ENCODE results near the gene OPCML.

OPCML gene

GRCh38 chr11:132872211-132872610, 660.1 kb downstream of the OPCML start:
- DNase-seq, result no peak

- DNase-seq, result no peak
Observed at GRCh38 chr11:132866783-132867545, 665.3 kb downstream of the OPCML start.

GRCh38 chr11:132865623-132866022, 666.7 kb downstream of the OPCML start:
- DNase-seq, result no peak

- DNase-seq, result no peak
Observed at GRCh38 chr11:132864811-132865576, 667.3 kb downstream of the OPCML start.

GRCh38 chr11:132862933-132863332, 669.4 kb downstream of the OPCML start:
- DNase-seq, result no peak

GRCh38 chr11:132862137-132862536, 670.2 kb downstream of the OPCML start:
- no peak for DNase-seq

GRCh38 chr11:132859306-132859705, 673.0 kb downstream of the OPCML start:
- DNase-seq, result no peak

GRCh38 chr11:132858223-132858622, 674.1 kb downstream of the OPCML start:
- no peak for DNase-seq

- DNase-seq, result no peak
Observed at GRCh38 chr11:132856032-132856431, 676.3 kb downstream of the OPCML start.

- DNase-seq, result no peak
Observed at GRCh38 chr11:132855516-132855915, 676.8 kb downstream of the OPCML start.

GRCh38 chr11:132853886-132854285, 678.4 kb downstream of the OPCML start:
- no peak for DNase-seq

- no peak for DNase-seq
Observed at GRCh38 chr11:132852361-132852760, 679.9 kb downstream of the OPCML start.

GRCh38 chr11:132851247-132851646, 681.1 kb downstream of the OPCML start:
- no peak for DNase-seq

GRCh38 chr11:132850266-132850665, 682.0 kb downstream of the OPCML start:
- DNase-seq, result no peak

- no peak for DNase-seq
Observed at GRCh38 chr11:132848336-132848735, 684.0 kb downstream of the OPCML start.

GRCh38 chr11:132846075-132846474, 686.2 kb downstream of the OPCML start:
- DNase-seq, result no peak

- no peak for DNase-seq
Observed at GRCh38 chr11:132844956-132845696, 687.2 kb downstream of the OPCML start.

GRCh38 chr11:132840660-132841059, 691.6 kb downstream of the OPCML start:
- DNase-seq, result no peak

GRCh38 chr11:132840191-132840590, 692.1 kb downstream of the OPCML start:
- no peak for DNase-seq

GRCh38 chr11:132839236-132839945, 692.9 kb downstream of the OPCML start:
- no peak for DNase-seq

GRCh38 chr11:132838627-132839026, 693.7 kb downstream of the OPCML start:
- no peak for DNase-seq

- no peak for DNase-seq
Observed at GRCh38 chr11:132831272-132831671, 701.0 kb downstream of the OPCML start.

GRCh38 chr11:132824642-132825041, 707.7 kb downstream of the OPCML start:
- no peak for DNase-seq

Measured in inflammatory macrophage treated with lipopolysaccharide for 1 hour (primary cell).